SU-DHL-6 (cell line): ENCODE data around the gene PILRA.

Experiments
- H2AFZ ChIP-seq: fragments of 200-600 bp; sonication (generic); 2 replicates; pipeline ENCODE4 v1.6.1; 2014; ENCODE audit warnings: low read depth, mild to moderate bottlenecking, moderate library complexity, mixed read lengths, antibody characterized with exemption, low read length; ENCODE audit not compliant: severe bottlenecking
- H3F3A ChIP-seq: fragments of 200-600 bp; shearing (Covaris generic); 2 replicates; pipeline ENCODE4 v1.6.0; 2016; ENCODE audit warnings: antibody characterized with exemption, mild to moderate bottlenecking; ENCODE audit not compliant: insufficient read depth
- H3K27ac ChIP-seq: fragments of 200-600 bp; sonication (generic); 2 replicates; pipeline ENCODE4 v1.5.1; 2016; ENCODE audit warnings: low read depth, mild to moderate bottlenecking, low read length, moderate library complexity, mixed read lengths
- H3K27me3 ChIP-seq: fragments of 200-600 bp; sonication (generic), shearing (Covaris generic); 2 replicates; pipeline ENCODE4 v1.6.0; 2014; ENCODE audit warnings: mild to moderate bottlenecking, low read length
- H3K36me3 ChIP-seq: fragments of 200-600 bp; sonication (generic); 2 replicates; pipeline ENCODE4 v1.6.1; 2014; ENCODE audit warnings: mild to moderate bottlenecking, low read length, mixed read lengths
- H3K4me2 ChIP-seq: fragments of 300-600, 200-600 bp; shearing (Covaris generic), sonication (generic); 2 replicates; pipeline ENCODE4 v1.6.0; 2014; ENCODE audit warnings: low read length, low read depth, mild to moderate bottlenecking; ENCODE audit not compliant: poor library complexity, severe bottlenecking
- H3K4me3 ChIP-seq: fragments of 200-600 bp; sonication (generic); 2 replicates; pipeline ENCODE4 v1.5.1; 2014; ENCODE audit warnings: antibody characterized with exemption, low read length, mild to moderate bottlenecking, mixed read lengths; ENCODE audit not compliant: insufficient read depth, poor library complexity, severe bottlenecking
- H3K79me2 ChIP-seq: fragments of 200-600 bp; sonication (generic); 2 replicates; pipeline ENCODE4 v1.6.1; 2014; ENCODE audit warnings: mild to moderate bottlenecking, low read length, moderate library complexity; ENCODE audit not compliant: insufficient read depth
- H3K9ac ChIP-seq: fragments of 200-600 bp; sonication (generic); 2 replicates; pipeline ENCODE4 v1.7.0; 2014; ENCODE audit warnings: mild to moderate bottlenecking, low read length
- H3K9me2 ChIP-seq: fragments of 200-600 bp; sonication (generic); replicated peaks from 2 replicates; pipeline ENCODE4 v1.6.1; 2014; ENCODE audit warnings: low read length; ENCODE audit not compliant: insufficient read depth
- H3K9me3 ChIP-seq: fragments of 200-600 bp; sonication (generic); 2 replicates; pipeline ENCODE4 v1.6.1; 2014; ENCODE audit warnings: low read length, mixed read lengths; ENCODE audit not compliant: insufficient read depth
- H4K20me1 ChIP-seq: fragments of 200-600 bp; sonication (generic); 2 replicates; pipeline ENCODE4 v1.6.1; 2014; ENCODE audit warnings: low read depth, mild to moderate bottlenecking, antibody characterized with exemption, low read length, moderate library complexity, mixed read lengths
- CTCF ChIP-seq: fragments of 200-600 bp; sonication (generic); IDR thresholded peaks from one replicate; pipeline ENCODE4 v1.5.1; 2017; ENCODE audit warnings: antibody characterized with exemption, mild to moderate bottlenecking, low read length, moderate library complexity; ENCODE audit not compliant: insufficient read depth, poor library complexity, severe bottlenecking
- EZH2phosphoT487 ChIP-seq: fragments of 200-600 bp; sonication (generic), shearing (Covaris generic); conservative IDR thresholded peaks from 2 replicates; pipeline ENCODE4 v1.6.1; 2018; ENCODE audit warnings: mild to moderate bottlenecking, antibody characterized with exemption, low read length, moderate library complexity, mixed read lengths

Gene PILRA

GRCh38 chr7:100415448-100415847, 42.2 kb downstream of the PILRA start:
- H4K20me1 ChIP-seq: no peaks in the 10 kb centered on the region
- H3K4me2 ChIP-seq: no peak overlapping the region
- no peak overlapping the region for H3K4me3 ChIP-seq
- no peaks in the 10 kb centered on the region for H3K9me2 ChIP-seq
- no peaks in the 10 kb centered on the region for H3K36me3 ChIP-seq
- H3K79me2 ChIP-seq: no peaks in the 10 kb centered on the region
- H3K9me3 ChIP-seq: no peaks in the 10 kb centered on the region
- TF ChIP-seq EZH2phosphoT487 (no peak), CTCF (no peak)
- no peak overlapping the region for H3K9ac ChIP-seq
- H2AFZ ChIP-seq: no peak overlapping the region
- H3K27me3 ChIP-seq: 0 out of 2 replicates have a peak, but pooled peaks cover 2% of the 10 kb centered on the region
- no peaks in the 10 kb centered on the region; the same call in 1 of the 2 replicates for H3F3A ChIP-seq
- H3K27ac ChIP-seq: no peak overlapping the region

GRCh38 chr7:100418930-100419659, 45.8 kb downstream of the PILRA start:
- no peaks in the 10 kb centered on the region for H3K9me3 ChIP-seq
- H3K4me3 ChIP-seq: no peak overlapping the region
- H3K9ac ChIP-seq: no peak overlapping the region
- no peaks in the 10 kb centered on the region for H3K79me2 ChIP-seq
- no peaks in the 10 kb centered on the region for H4K20me1 ChIP-seq
- H3K27me3 ChIP-seq: no peaks in the 10 kb centered on the region
- H2AFZ ChIP-seq: no peak overlapping the region
- H3K4me2 ChIP-seq: no peak overlapping the region
- TF ChIP-seq CTCF (no peak), EZH2phosphoT487 (no peak)
- H3K36me3 ChIP-seq: no peaks in the 10 kb centered on the region
- H3F3A ChIP-seq: no peaks in the 10 kb centered on the region; the same call in 1 of the 2 replicates
- H3K27ac ChIP-seq: no peak overlapping the region
- no peaks in the 10 kb centered on the region for H3K9me2 ChIP-seq

DNA sequence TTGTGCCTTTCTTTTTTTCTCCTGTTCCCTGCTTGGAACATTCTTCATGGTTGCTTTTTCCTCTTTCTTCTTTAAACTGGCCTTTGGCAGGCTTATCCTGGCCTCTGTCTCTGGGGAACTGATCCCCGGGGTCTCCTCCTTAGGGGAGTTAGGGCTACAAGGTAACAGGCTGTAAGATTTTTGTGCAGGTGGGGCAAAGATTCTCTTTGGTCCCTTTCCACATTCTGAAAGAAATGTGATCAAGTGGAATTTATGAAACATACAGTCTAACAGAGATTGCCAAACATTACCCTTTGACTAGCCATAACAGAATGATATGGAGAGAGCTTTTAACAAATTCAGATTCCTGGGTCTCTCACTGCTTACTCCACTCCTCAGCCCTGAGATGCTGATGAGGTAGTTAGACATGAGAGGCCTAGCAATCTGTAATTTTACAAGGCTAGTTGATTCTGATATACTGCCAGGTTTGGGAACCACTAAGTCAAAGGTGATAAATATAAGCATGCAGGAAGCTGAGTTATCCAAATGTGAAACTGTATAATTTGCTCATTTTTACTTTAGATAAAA, 46.5 kb downstream of the PILRA start:
- TF ChIP-seq CTCF (no peak), EZH2phosphoT487 (no peak)
- H3K9me2 ChIP-seq: no peaks in the 10 kb centered on the region
- no peaks in the 10 kb centered on the region for H3K27me3 ChIP-seq
- H3K27ac ChIP-seq: no peak overlapping the region
- peaks cover 1% of the 10 kb centered on the region for H3F3A ChIP-seq
- no peak overlapping the region for H3K9ac ChIP-seq
- H3K79me2 ChIP-seq: no peaks in the 10 kb centered on the region
- no peak overlapping the region for H3K4me3 ChIP-seq
- no peaks in the 10 kb centered on the region for H4K20me1 ChIP-seq
- no peak overlapping the region for H3K4me2 ChIP-seq
- H3K9me3 ChIP-seq: no peaks in the 10 kb centered on the region
- H2AFZ ChIP-seq: no peak overlapping the region
- H3K36me3 ChIP-seq: no peaks in the 10 kb centered on the region
